Lower leg skin (tissue), 3 donors: ENCODE measurements around the gene MAP2K6.

Experiments used
- POLR2A ChIP-seq, 2 donors: fragments of 450-650 bp; IDR thresholded peaks; one replicate each; pipeline ENCODE4 v1.6.1; 2016 to 2017; ENCODE audit warnings: antibody characterized with exemption in 2 of 2, mild to moderate bottlenecking in 1 of 2, moderate library complexity in 1 of 2
- TF ChIP-seq, protein P1 (sequence below), 3 donors: fragments of 450-650 bp; IDR thresholded peaks; one replicate each; pipeline ENCODE4 v1.5.1; 2016; ENCODE audit warnings: antibody characterized with exemption in 3 of 3, mild to moderate bottlenecking in 3 of 3, moderate library complexity in 2 of 3

GRCh38 chr17:69501591-69502468 is 87.3 kb downstream of the MAP2K6 start:
- TF ChIP-seq, protein P1, sequence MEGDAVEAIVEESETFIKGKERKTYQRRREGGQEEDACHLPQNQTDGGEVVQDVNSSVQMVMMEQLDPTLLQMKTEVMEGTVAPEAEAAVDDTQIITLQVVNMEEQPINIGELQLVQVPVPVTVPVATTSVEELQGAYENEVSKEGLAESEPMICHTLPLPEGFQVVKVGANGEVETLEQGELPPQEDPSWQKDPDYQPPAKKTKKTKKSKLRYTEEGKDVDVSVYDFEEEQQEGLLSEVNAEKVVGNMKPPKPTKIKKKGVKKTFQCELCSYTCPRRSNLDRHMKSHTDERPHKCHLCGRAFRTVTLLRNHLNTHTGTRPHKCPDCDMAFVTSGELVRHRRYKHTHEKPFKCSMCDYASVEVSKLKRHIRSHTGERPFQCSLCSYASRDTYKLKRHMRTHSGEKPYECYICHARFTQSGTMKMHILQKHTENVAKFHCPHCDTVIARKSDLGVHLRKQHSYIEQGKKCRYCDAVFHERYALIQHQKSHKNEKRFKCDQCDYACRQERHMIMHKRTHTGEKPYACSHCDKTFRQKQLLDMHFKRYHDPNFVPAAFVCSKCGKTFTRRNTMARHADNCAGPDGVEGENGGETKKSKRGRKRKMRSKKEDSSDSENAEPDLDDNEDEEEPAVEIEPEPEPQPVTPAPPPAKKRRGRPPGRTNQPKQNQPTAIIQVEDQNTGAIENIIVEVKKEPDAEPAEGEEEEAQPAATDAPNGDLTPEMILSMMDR (IDR thresholded peaks at IDR 0.05): no peak
- TF ChIP-seq POLR2A (IDR thresholded peaks at IDR 0.05): no peak
